Smooth muscle cell of bladder (primary cell): ENCODE results near the gene RBMXL3. TPM values are rescaled to one million over a fixed set of nuclear protein-coding genes. Genes with fewer than 3 reads are reported as not detected.

Source experiments
- total RNA-seq: library from RNA; depleted of rRNA; stranded (reverse); fragments of >200 nt; gene quantifications from 2 replicates; pipeline ENCODE4 v1.2.3, GENCODE V29; 2014

Gene RBMXL3
- not detected in 2 replicates for total RNA-seq

GRCh38 chrX:115189110-115189509 lies at the start of gene RBMXL3:
Gene RBMXL3, plus strand, starts transcription at chrX:115189410. Its CDS starts 32 bp downstream, at chrX:115189442.

GRCh38 chrX:115233497-115234455 lies 44.6 kb downstream of the RBMXL3 start, which contains the start of gene LRCH2:
Gene LRCH2, minus strand, starts transcription at chrX:115234096. Its CDS starts 55 bp downstream, at chrX:115234041.

Other genes with a start within 250 kb of the RBMXL3 start
- 440 and 612 TPM in 2 replicates for gene IL13RA2, start 171.8 kb upstream of the RBMXL3 start, total RNA-seq
- 11.5 and 14.2 TPM in 2 replicates for gene LRCH2, start 44.7 kb downstream of the RBMXL3 start, total RNA-seq
- gene LUZP4, start 100.3 kb downstream of the RBMXL3 start, total RNA-seq, result not detected in 2 replicates